K562 (cell line): ENCODE results near the gene RNPEP. TPM values are rescaled to one million over a fixed set of nuclear protein-coding genes. Genes with fewer than 3 reads are reported as not detected.

Experiments used
- ARID2 ChIP-seq: fragments of 450-650 bp; IDR thresholded peaks from 2 replicates; pipeline ENCODE4 v1.6.1; 2017; ENCODE audit warnings: antibody characterized with exemption, mild to moderate bottlenecking
- HLTF ChIP-seq: fragments of 450-650 bp; IDR thresholded peaks from 2 replicates; pipeline ENCODE4 v1.6.1; 2016
- HSF4 ChIP-seq: fragments of 250-450 bp; sonication (Bioruptor Pico); IDR thresholded peaks from 2 replicates; pipeline ENCODE4 v2.1.2; 2022; ENCODE audit warnings: mild to moderate bottlenecking, moderate library complexity, borderline replicate concordance
- MBD2 ChIP-seq: sonication (generic); IDR thresholded peaks from 2 replicates; pipeline ENCODE4 v1.6.1; 2016; ENCODE audit warnings: low read depth, borderline replicate concordance
- MTA2 ChIP-seq: fragments of 450-650 bp; IDR thresholded peaks from 2 replicates; pipeline ENCODE4 v1.6.1; 2016; ENCODE audit warnings: low read depth
- ZC3H8 ChIP-seq: fragments of 450-650 bp; IDR thresholded peaks from 2 replicates; pipeline ENCODE4 v1.6.1; 2017
- ZNF445 ChIP-seq: fragments of 250-450 bp; sonication (Bioruptor Pico); IDR thresholded peaks from 2 replicates; pipeline ENCODE4 v1.4.0; 2020; ENCODE audit warnings: low read depth, mild to moderate bottlenecking, moderate library complexity
- polyA plus RNA-seq, 8 experiments: library from polyadenylated mRNA; depleted of rRNA in 4 of 8; stranded (reverse) in 5 of 8; unstranded in 3 of 8; fragments of >200 nt; fragmentation: Nextera tagmentation in 2 of 8; fragmentation: Illumina TruSeq in 1 of 8; extraction: Ambion mirVana in 2 of 8; extraction: Trizol in 1 of 8; gene quantifications; 2 replicates each; pipeline versions ENCODE4 v1.2.1 to v1.2.3, GENCODE V29; 2011 to 2014; ENCODE audit warnings: inconsistent platforms in 1 of 8, missing spikeins in 1 of 8
- total RNA-seq, 7 experiments: library from RNA; depleted of rRNA in 6 of 7; stranded (reverse); fragments of >200 nt in 6 of 7; fragmentation: Illumina TruSeq in 2 of 7; extraction: Trizol in 2 of 7; gene quantifications; 2 replicates each; pipeline versions ENCODE4 v1.2.1 to v1.2.3, GENCODE V29; 2011 to 2021; ENCODE audit warnings: low replicate concordance in 1 of 7
- TF ChIP-seq, protein P1 (sequence below): fragments of 250-450 bp; sonication (Bioruptor Pico); IDR thresholded peaks from 2 replicates; pipeline ENCODE4 v1.4.0; 2020
- TF ChIP-seq, protein P2 (sequence below): sonication (generic); formaldehyde crosslinking; IDR thresholded peaks from 2 replicates; pipeline ENCODE4 v1.8.1; 2023; ENCODE audit warnings: mild to moderate bottlenecking, missing genetic modification reagents
- TF ChIP-seq, protein P3 (sequence below), 2 experiments: fragments of 450-650 bp; IDR thresholded peaks; 2 replicates each; pipeline ENCODE4 v1.6.1; 2018; ENCODE audit warnings: mild to moderate bottlenecking in 2 of 2, low read depth in 1 of 2; ENCODE audit not compliant: partially characterized antibody in 2 of 2
- TF ChIP-seq, protein P4 (sequence below): fragments of 250-450 bp; sonication (Bioruptor Pico); IDR thresholded peaks from 2 replicates; pipeline ENCODE4 v1.8.0; 2022; ENCODE audit warnings: inconsistent platforms, mild to moderate bottlenecking, moderate library complexity, borderline replicate concordance
- TF ChIP-seq, protein P5 (sequence below): fragments of 150-350 bp; conservative IDR thresholded peaks from 2 replicates; pipeline ENCODE4 v1.6.1; 2014; ENCODE audit warnings: low read length

RNPEP gene
- total and polyA plus RNA-seq, 9 of the 15 experiments (the other 6 are each of a cell fraction or from before 2014, with no cell fraction given), result 27.5 to 131 (median 63.4) TPM

DNA sequence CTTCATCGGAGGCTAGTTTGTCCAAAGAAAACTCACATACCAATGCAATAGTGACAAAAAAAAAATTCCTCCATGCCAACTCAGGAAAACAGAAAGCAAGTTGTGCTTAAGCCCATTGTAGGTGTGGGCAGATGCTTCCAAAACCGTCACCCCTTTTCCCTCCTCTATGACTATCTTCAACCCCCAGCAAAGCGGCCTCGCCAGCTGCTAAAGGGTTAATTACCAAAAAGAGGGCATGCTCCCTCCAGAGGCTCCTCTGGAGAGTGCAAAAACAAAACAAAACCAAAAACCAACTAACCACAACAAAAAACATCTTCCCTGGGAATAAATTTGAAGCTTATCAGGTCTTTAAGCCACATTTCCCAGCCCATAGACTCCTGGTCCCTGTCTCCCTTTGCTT is 37.3 kb upstream of the RNPEP start (continued):
- TF ChIP-seq, protein P1, sequence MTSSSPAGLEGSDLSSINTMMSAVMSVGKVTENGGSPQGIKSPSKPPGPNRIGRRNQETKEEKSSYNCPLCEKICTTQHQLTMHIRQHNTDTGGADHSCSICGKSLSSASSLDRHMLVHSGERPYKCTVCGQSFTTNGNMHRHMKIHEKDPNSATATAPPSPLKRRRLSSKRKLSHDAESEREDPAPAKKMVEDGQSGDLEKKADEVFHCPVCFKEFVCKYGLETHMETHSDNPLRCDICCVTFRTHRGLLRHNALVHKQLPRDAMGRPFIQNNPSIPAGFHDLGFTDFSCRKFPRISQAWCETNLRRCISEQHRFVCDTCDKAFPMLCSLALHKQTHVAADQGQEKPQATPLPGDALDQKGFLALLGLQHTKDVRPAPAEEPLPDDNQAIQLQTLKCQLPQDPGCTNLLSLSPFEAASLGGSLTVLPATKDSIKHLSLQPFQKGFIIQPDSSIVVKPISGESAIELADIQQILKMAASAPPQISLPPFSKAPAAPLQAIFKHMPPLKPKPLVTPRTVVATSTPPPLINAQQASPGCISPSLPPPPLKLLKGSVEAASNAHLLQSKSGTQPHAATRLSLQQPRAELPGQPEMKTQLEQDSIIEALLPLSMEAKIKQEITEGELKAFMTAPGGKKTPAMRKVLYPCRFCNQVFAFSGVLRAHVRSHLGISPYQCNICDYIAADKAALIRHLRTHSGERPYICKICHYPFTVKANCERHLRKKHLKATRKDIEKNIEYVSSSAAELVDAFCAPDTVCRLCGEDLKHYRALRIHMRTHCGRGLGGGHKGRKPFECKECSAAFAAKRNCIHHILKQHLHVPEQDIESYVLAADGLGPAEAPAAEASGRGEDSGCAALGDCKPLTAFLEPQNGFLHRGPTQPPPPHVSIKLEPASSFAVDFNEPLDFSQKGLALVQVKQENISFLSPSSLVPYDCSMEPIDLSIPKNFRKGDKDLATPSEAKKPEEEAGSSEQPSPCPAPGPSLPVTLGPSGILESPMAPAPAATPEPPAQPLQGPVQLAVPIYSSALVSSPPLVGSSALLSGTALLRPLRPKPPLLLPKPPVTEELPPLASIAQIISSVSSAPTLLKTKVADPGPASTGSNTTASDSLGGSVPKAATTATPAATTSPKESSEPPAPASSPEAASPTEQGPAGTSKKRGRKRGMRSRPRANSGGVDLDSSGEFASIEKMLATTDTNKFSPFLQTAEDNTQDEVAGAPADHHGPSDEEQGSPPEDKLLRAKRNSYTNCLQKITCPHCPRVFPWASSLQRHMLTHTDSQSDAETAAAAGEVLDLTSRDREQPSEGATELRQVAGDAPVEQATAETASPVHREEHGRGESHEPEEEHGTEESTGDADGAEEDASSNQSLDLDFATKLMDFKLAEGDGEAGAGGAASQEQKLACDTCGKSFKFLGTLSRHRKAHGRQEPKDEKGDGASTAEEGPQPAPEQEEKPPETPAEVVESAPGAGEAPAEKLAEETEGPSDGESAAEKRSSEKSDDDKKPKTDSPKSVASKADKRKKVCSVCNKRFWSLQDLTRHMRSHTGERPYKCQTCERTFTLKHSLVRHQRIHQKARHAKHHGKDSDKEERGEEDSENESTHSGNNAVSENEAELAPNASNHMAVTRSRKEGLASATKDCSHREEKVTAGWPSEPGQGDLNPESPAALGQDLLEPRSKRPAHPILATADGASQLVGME, result no peak
- TF ChIP-seq, protein P2, sequence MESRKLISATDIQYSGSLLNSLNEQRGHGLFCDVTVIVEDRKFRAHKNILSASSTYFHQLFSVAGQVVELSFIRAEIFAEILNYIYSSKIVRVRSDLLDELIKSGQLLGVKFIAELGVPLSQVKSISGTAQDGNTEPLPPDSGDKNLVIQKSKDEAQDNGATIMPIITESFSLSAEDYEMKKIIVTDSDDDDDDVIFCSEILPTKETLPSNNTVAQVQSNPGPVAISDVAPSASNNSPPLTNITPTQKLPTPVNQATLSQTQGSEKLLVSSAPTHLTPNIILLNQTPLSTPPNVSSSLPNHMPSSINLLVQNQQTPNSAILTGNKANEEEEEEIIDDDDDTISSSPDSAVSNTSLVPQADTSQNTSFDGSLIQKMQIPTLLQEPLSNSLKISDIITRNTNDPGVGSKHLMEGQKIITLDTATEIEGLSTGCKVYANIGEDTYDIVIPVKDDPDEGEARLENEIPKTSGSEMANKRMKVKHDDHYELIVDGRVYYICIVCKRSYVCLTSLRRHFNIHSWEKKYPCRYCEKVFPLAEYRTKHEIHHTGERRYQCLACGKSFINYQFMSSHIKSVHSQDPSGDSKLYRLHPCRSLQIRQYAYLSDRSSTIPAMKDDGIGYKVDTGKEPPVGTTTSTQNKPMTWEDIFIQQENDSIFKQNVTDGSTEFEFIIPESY (CRISPR knock-in tag), result no peak
- TF ChIP-seq HSF4 (CRISPR knock-in tag), result no peak
- TF ChIP-seq, protein P3, sequence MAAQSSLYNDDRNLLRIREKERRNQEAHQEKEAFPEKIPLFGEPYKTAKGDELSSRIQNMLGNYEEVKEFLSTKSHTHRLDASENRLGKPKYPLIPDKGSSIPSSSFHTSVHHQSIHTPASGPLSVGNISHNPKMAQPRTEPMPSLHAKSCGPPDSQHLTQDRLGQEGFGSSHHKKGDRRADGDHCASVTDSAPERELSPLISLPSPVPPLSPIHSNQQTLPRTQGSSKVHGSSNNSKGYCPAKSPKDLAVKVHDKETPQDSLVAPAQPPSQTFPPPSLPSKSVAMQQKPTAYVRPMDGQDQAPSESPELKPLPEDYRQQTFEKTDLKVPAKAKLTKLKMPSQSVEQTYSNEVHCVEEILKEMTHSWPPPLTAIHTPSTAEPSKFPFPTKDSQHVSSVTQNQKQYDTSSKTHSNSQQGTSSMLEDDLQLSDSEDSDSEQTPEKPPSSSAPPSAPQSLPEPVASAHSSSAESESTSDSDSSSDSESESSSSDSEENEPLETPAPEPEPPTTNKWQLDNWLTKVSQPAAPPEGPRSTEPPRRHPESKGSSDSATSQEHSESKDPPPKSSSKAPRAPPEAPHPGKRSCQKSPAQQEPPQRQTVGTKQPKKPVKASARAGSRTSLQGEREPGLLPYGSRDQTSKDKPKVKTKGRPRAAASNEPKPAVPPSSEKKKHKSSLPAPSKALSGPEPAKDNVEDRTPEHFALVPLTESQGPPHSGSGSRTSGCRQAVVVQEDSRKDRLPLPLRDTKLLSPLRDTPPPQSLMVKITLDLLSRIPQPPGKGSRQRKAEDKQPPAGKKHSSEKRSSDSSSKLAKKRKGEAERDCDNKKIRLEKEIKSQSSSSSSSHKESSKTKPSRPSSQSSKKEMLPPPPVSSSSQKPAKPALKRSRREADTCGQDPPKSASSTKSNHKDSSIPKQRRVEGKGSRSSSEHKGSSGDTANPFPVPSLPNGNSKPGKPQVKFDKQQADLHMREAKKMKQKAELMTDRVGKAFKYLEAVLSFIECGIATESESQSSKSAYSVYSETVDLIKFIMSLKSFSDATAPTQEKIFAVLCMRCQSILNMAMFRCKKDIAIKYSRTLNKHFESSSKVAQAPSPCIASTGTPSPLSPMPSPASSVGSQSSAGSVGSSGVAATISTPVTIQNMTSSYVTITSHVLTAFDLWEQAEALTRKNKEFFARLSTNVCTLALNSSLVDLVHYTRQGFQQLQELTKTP (IDR thresholded peaks at IDR 0.05; ENCODE audit: low read depth in 1 of 2, partially characterized antibody in 2 of 2), result peak in 1 of 2 experiments; percentile 49
- TF ChIP-seq, protein P4, sequence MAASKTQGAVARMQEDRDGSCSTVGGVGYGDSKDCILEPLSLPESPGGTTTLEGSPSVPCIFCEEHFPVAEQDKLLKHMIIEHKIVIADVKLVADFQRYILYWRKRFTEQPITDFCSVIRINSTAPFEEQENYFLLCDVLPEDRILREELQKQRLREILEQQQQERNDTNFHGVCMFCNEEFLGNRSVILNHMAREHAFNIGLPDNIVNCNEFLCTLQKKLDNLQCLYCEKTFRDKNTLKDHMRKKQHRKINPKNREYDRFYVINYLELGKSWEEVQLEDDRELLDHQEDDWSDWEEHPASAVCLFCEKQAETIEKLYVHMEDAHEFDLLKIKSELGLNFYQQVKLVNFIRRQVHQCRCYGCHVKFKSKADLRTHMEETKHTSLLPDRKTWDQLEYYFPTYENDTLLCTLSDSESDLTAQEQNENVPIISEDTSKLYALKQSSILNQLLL, result no peak
- peak; percentile 21; the same call in 1 of the 2 replicates for TF ChIP-seq MTA2
- TF ChIP-seq ZNF445, result no peak
- TF ChIP-seq MBD2, result no peak
- TF ChIP-seq, protein P5, sequence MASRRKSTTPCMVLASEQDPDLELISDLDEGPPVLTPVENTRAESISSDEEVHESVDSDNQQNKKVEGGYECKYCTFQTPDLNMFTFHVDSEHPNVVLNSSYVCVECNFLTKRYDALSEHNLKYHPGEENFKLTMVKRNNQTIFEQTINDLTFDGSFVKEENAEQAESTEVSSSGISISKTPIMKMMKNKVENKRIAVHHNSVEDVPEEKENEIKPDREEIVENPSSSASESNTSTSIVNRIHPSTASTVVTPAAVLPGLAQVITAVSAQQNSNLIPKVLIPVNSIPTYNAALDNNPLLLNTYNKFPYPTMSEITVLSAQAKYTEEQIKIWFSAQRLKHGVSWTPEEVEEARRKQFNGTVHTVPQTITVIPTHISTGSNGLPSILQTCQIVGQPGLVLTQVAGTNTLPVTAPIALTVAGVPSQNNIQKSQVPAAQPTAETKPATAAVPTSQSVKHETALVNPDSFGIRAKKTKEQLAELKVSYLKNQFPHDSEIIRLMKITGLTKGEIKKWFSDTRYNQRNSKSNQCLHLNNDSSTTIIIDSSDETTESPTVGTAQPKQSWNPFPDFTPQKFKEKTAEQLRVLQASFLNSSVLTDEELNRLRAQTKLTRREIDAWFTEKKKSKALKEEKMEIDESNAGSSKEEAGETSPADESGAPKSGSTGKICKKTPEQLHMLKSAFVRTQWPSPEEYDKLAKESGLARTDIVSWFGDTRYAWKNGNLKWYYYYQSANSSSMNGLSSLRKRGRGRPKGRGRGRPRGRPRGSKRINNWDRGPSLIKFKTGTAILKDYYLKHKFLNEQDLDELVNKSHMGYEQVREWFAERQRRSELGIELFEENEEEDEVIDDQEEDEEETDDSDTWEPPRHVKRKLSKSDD, result 0 out of 2 replicates have a peak, but pooled peaks have one; percentile 30
- 0 out of 2 replicates have a peak, but pooled peaks have one; percentile 41 for TF ChIP-seq HLTF
- peak; percentile 31; the same call in 1 of the 2 replicates for TF ChIP-seq ARID2
- 0 out of 2 replicates have a peak, but pooled peaks have one; percentile 14 for TF ChIP-seq ZC3H8
